RWPE2 (cell line): ENCODE data around the gene TM9SF4.
A peak's percentile ranks its signal among the peaks of the same experiment; 100 is the strongest.

Source experiments
- ATAC-seq: fragments of 200-7000 bp; cut with Tn5 transposase; 3 replicates; pipeline ENCODE4 v1.9.1; 2021; ENCODE audit warnings: low read depth
- DNase-seq: peaks from one replicate; pipeline ENCODE4 v3.0.0-alpha.2; 2020; ENCODE audit warnings: low spot score
- H3K27ac ChIP-seq: fragments of 450-650 bp; 2 replicates; pipeline ENCODE4 v1.5.1; 2017; ENCODE audit warnings: mild to moderate bottlenecking; ENCODE audit not compliant: poor library complexity, severe bottlenecking
- H3K27me3 ChIP-seq: fragments of 250-450 bp; sonication (Bioruptor Pico); 2 replicates; pipeline ENCODE4 v1.5.1; 2021; ENCODE audit warnings: mild to moderate bottlenecking, moderate library complexity; ENCODE audit not compliant: insufficient read depth, poor library complexity, severe bottlenecking
- H3K36me3 ChIP-seq: fragments of 250-450 bp; sonication (Bioruptor Pico); 2 replicates; pipeline ENCODE4 v1.5.1; 2020; ENCODE audit warnings: low read depth, mild to moderate bottlenecking, moderate library complexity
- H3K4me1 ChIP-seq: fragments of 250-450 bp; sonication (Bioruptor Pico); 2 replicates; pipeline ENCODE4 v1.5.1; 2021; ENCODE audit warnings: mild to moderate bottlenecking, moderate library complexity; ENCODE audit not compliant: insufficient read depth, poor library complexity, severe bottlenecking
- H3K4me3 ChIP-seq: fragments of 250-450 bp; sonication (Bioruptor Pico); 2 replicates; pipeline ENCODE4 v1.5.1; 2021; ENCODE audit warnings: mild to moderate bottlenecking, moderate library complexity; ENCODE audit not compliant: severe bottlenecking
- H3K9me3 ChIP-seq: fragments of 250-450 bp; sonication (Bioruptor Pico); 2 replicates; pipeline ENCODE4 v1.5.1; 2021; ENCODE audit warnings: mild to moderate bottlenecking, moderate library complexity; ENCODE audit not compliant: severe bottlenecking
- CTCF ChIP-seq: fragments of 450-650 bp; IDR thresholded peaks from one replicate; pipeline ENCODE4 v1.5.1; 2017; ENCODE audit warnings: mild to moderate bottlenecking, moderate library complexity; ENCODE audit not compliant: poor library complexity, severe bottlenecking

Gene TM9SF4

GRCh38 chr20:32130965-32131364, 21.5 kb downstream of the TM9SF4 start:
- no peaks in the 10 kb centered on the region for H3K4me1 ChIP-seq
- DNase-seq = no peak
- no peak overlapping the region for H3K4me3 ChIP-seq
- no peak for TF ChIP-seq CTCF
- H3K27me3 ChIP-seq = no peaks in the 10 kb centered on the region
- H3K27ac ChIP-seq = no peak overlapping the region
- no peaks in the 10 kb centered on the region for H3K9me3 ChIP-seq
- H3K36me3 ChIP-seq = peaks cover 77% of the 10 kb centered on the region
- no peak for ATAC-seq

GRCh38 chr20:32132911-32133549, 23.5 kb downstream of the TM9SF4 start:
- H3K4me1 ChIP-seq = no peaks in the 10 kb centered on the region
- peaks cover 83% of the 10 kb centered on the region for H3K36me3 ChIP-seq
- H3K9me3 ChIP-seq = no peaks in the 10 kb centered on the region
- H3K27ac ChIP-seq = no peak overlapping the region
- no peak overlapping the region for H3K4me3 ChIP-seq
- H3K27me3 ChIP-seq = no peaks in the 10 kb centered on the region
- no peak for TF ChIP-seq CTCF
- DNase-seq (peak; percentile 54), ATAC-seq (no peak)

GRCh38 chr20:32134026-32134425, 24.5 kb downstream of the TM9SF4 start:
- Histone ChIP-seq H3K27me3 (no peaks in the 10 kb centered on the region), H3K4me3 (no peak overlapping the region), H3K4me1 (no peaks in the 10 kb centered on the region), H3K36me3 (peaks cover 83% of the 10 kb centered on the region), H3K27ac (no peak overlapping the region), H3K9me3 (no peaks in the 10 kb centered on the region)
- TF ChIP-seq CTCF = no peak
- ATAC-seq (no peak), DNase-seq (peak; percentile 34)

GRCh38 chr20:32135983-32136515, 26.5 kb downstream of the TM9SF4 start:
- H3K4me3 ChIP-seq = no peak overlapping the region
- no peaks in the 10 kb centered on the region for H3K9me3 ChIP-seq
- ATAC-seq = no peak
- peak; percentile 31 for DNase-seq
- peaks cover 81% of the 10 kb centered on the region for H3K36me3 ChIP-seq
- no peak for TF ChIP-seq CTCF
- H3K27me3 ChIP-seq = no peaks in the 10 kb centered on the region
- H3K27ac ChIP-seq = no peak overlapping the region
- no peaks in the 10 kb centered on the region for H3K4me1 ChIP-seq

GRCh38 chr20:32138921-32139320, 29.4 kb downstream of the TM9SF4 start:
- no peak overlapping the region for H3K4me3 ChIP-seq
- H3K4me1 ChIP-seq = no peaks in the 10 kb centered on the region
- no peaks in the 10 kb centered on the region for H3K27me3 ChIP-seq
- ATAC-seq = no peak
- H3K36me3 ChIP-seq = peaks cover 95% of the 10 kb centered on the region
- no peak for TF ChIP-seq CTCF
- DNase-seq = peak; percentile 55
- no peaks in the 10 kb centered on the region for H3K9me3 ChIP-seq
- H3K27ac ChIP-seq = no peak overlapping the region
